ENCODE measurements around the gene TGFBR1.

TGFBR1 gene

GRCh38 chr9:99184110-99184474 is 79.2 kb downstream of the TGFBR1 start:
- in situ Hi-C loops (cut with MboI; ENCODE audit: low sequenced_read_pairs): loop anchor here (25.0 kb wide), 2 partner anchors 1128 to 1403 kb away; partner anchors contain the start of gene CAVIN4

GRCh38 chr9:99184475-99185347 is 79.8 kb downstream of the TGFBR1 start:
- in situ Hi-C loops (cut with MboI; ENCODE audit: low sequenced_read_pairs): loop anchor here (25.0 kb wide), 2 partner anchors 1128 to 1403 kb away; partner anchors contain the start of gene CAVIN4

- in situ Hi-C loops (cut with MboI; ENCODE audit: low sequenced_read_pairs): loop anchor here (25.0 kb wide), 2 partner anchors 1127 to 1402 kb away; partner anchors contain the start of gene CAVIN4
Observed at GRCh38 chr9:99185348-99185632, 80.4 kb downstream of the TGFBR1 start.

GRCh38 chr9:99185934-99186333 is 81.0 kb downstream of the TGFBR1 start:
- in situ Hi-C loops (cut with MboI; ENCODE audit: low sequenced_read_pairs): loop anchor here (25.0 kb wide), 2 partner anchors 1126 to 1401 kb away; partner anchors contain the start of gene CAVIN4

GRCh38 chr9:99187311-99187710 is 82.4 kb downstream of the TGFBR1 start:
- in situ Hi-C loops (cut with MboI; ENCODE audit: low sequenced_read_pairs): loop anchor here (25.0 kb wide), 2 partner anchors 1125 to 1400 kb away; partner anchors contain the start of gene CAVIN4

- in situ Hi-C loops (cut with MboI; ENCODE audit: low sequenced_read_pairs): loop anchor here (25.0 kb wide), 2 partner anchors 1123 to 1398 kb away; partner anchors contain the start of gene CAVIN4
Observed at GRCh38 chr9:99189186-99189585, 84.3 kb downstream of the TGFBR1 start.

GRCh38 chr9:99189887-99190596 is 85.1 kb downstream of the TGFBR1 start:
- in situ Hi-C loops (cut with MboI; ENCODE audit: low sequenced_read_pairs): loop anchor here (25.0 kb wide), 2 partner anchors 1122 to 1397 kb away; partner anchors contain the start of gene CAVIN4

GRCh38 chr9:99190597-99191283 is 85.8 kb downstream of the TGFBR1 start:
- in situ Hi-C loops (cut with MboI; ENCODE audit: low sequenced_read_pairs): loop anchor here (25.0 kb wide), 2 partner anchors 1122 to 1397 kb away; partner anchors contain the start of gene CAVIN4

- in situ Hi-C loops (cut with MboI; ENCODE audit: low sequenced_read_pairs): loop anchor here (25.0 kb wide), 2 partner anchors 1119 to 1394 kb away; partner anchors contain the start of gene CAVIN4
Observed at GRCh38 chr9:99192786-99193465, 88.0 kb downstream of the TGFBR1 start.

- in situ Hi-C loops (cut with MboI; ENCODE audit: low sequenced_read_pairs): loop anchor here (25.0 kb wide), 2 partner anchors 1119 to 1394 kb away; partner anchors contain the start of gene CAVIN4
Observed at GRCh38 chr9:99193466-99193821, 88.5 kb downstream of the TGFBR1 start.

- in situ Hi-C loops (cut with MboI; ENCODE audit: low sequenced_read_pairs): loop anchor here (25.0 kb wide), 2 partner anchors 1116 to 1391 kb away; partner anchors contain the start of gene CAVIN4
Observed at GRCh38 chr9:99196484-99196883, 91.6 kb downstream of the TGFBR1 start.

- in situ Hi-C loops (cut with MboI; ENCODE audit: low sequenced_read_pairs): loop anchor here (25.0 kb wide), 2 partner anchors 1115 to 1390 kb away; partner anchors contain the start of gene CAVIN4
Observed at GRCh38 chr9:99197124-99197630, 92.3 kb downstream of the TGFBR1 start.

- in situ Hi-C loops (cut with MboI; ENCODE audit: low sequenced_read_pairs): loop anchor here (25.0 kb wide), 2 partner anchors 1114 to 1389 kb away; partner anchors contain the start of gene CAVIN4
Observed at GRCh38 chr9:99197987-99198386, 93.1 kb downstream of the TGFBR1 start.

- in situ Hi-C loops (cut with MboI; ENCODE audit: low sequenced_read_pairs): loop anchor here (25.0 kb wide), 2 partner anchors 1112 to 1387 kb away; partner anchors contain the start of gene CAVIN4
Observed at GRCh38 chr9:99199938-99200539, 95.1 kb downstream of the TGFBR1 start.

- in situ Hi-C loops (cut with MboI; ENCODE audit: low sequenced_read_pairs): no loop called here
Observed at GRCh38 chr9:99201603-99202002, 96.7 kb downstream of the TGFBR1 start.

All from HL-60/S4 treated with phorbol 12-myristate 13-acetate at 8.2 ng/mL for 4 days and 3 days (cell line).